WI38 (cell line): Measurements from ENCODE around the gene ZC3H8.

Source experiments
- H3K4me3 ChIP-seq: 2 replicates; pipeline ENCODE4 v1.5.1; 2011; ENCODE audit warnings: low read depth, mild to moderate bottlenecking, control low read depth, low read length
- CTCF ChIP-seq: IDR thresholded peaks from 2 replicates; pipeline ENCODE4 v1.5.1; 2012; ENCODE audit warnings: low read depth, mild to moderate bottlenecking, control low read depth, low read length

ZC3H8 gene

GRCh38 chr2:112195950-112196349 is 58.9 kb downstream of the ZC3H8 start:
- no peak overlapping the region for H3K4me3 ChIP-seq
- TF ChIP-seq CTCF: no peak

- no peak overlapping the region for H3K4me3 ChIP-seq
- TF ChIP-seq CTCF: no peak
Measured at GRCh38 chr2:112195167-112195766, 59.6 kb downstream of the ZC3H8 start.

- no peak for TF ChIP-seq CTCF
- no peak overlapping the region for H3K4me3 ChIP-seq
Measured at GRCh38 chr2:112194482-112194881, 60.4 kb downstream of the ZC3H8 start.

GRCh38 chr2:112194028-112194427 is 60.8 kb downstream of the ZC3H8 start:
- TF ChIP-seq CTCF: no peak
- H3K4me3 ChIP-seq: no peak overlapping the region

GRCh38 chr2:112189001-112189556 is 65.8 kb downstream of the ZC3H8 start:
- H3K4me3 ChIP-seq: no peak overlapping the region
- TF ChIP-seq CTCF: no peak

GRCh38 chr2:112187805-112188596 is 66.8 kb downstream of the ZC3H8 start:
- H3K4me3 ChIP-seq: no peak overlapping the region
- TF ChIP-seq CTCF: no peak
